ENCODE measurements around the gene MTMR6.
A peak's percentile ranks its signal among the peaks of the same experiment; 100 is the strongest.

DNA sequence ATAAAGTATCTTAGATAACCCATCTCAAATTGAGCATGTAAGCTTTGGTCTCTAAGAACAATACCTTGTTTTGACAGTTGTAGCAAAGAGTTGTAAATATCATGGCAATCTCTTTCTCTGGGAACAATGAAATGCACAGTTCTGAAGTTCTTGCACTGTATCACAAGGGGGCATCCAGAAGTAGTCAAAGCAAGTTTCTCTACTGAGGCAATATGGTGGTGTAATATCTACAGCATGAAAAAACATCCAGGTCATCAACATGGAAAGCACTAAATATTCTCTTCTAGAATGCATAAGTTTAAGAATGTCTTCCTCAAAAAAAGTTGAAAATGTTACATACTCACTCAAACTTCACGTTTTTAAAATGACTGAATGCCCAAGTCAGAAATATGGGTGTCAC is 19.6 kb downstream of the MTMR6 start:
- TF ChIP-seq, protein P1, sequence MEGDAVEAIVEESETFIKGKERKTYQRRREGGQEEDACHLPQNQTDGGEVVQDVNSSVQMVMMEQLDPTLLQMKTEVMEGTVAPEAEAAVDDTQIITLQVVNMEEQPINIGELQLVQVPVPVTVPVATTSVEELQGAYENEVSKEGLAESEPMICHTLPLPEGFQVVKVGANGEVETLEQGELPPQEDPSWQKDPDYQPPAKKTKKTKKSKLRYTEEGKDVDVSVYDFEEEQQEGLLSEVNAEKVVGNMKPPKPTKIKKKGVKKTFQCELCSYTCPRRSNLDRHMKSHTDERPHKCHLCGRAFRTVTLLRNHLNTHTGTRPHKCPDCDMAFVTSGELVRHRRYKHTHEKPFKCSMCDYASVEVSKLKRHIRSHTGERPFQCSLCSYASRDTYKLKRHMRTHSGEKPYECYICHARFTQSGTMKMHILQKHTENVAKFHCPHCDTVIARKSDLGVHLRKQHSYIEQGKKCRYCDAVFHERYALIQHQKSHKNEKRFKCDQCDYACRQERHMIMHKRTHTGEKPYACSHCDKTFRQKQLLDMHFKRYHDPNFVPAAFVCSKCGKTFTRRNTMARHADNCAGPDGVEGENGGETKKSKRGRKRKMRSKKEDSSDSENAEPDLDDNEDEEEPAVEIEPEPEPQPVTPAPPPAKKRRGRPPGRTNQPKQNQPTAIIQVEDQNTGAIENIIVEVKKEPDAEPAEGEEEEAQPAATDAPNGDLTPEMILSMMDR (IDR thresholded peaks at IDR 0.05; ENCODE audit: low read depth, low read length) = peak; percentile 35
- TF ChIP-seq, protein P2, sequence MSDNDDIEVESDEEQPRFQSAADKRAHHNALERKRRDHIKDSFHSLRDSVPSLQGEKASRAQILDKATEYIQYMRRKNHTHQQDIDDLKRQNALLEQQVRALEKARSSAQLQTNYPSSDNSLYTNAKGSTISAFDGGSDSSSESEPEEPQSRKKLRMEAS (IDR thresholded peaks at IDR 0.05; ENCODE audit: low read depth, low read length) = no peak
- TF ChIP-seq POLR2A (IDR thresholded peaks at IDR 0.05; ENCODE audit: extremely low read depth, insufficient read length) = no peak
